ENCODE data around the gene UFC1. TPM values are rescaled to one million over a fixed set of nuclear protein-coding genes. Genes with fewer than 3 reads are reported as not detected.

UFC1 gene
- polyA plus RNA-seq, 1 donor (not counting 4 experiments of a cell fraction or from before 2014, with no cell fraction given) = 86.4 TPM

GRCh38 chr1:161182214-161182613, 28.4 kb downstream of the UFC1 start:
- H3K4me3 ChIP-seq (ENCODE audit: control insufficient read depth in 2 of 3, extremely low read depth in 1 of 3, insufficient read depth in 2 of 3, low read depth in 1 of 3, low read length in 3 of 3) = peak overlapping the region in 1 of 3 experiments; percentile 20
- peaks cover 18% of the 10 kb centered on the region for H3K4me1 ChIP-seq (ENCODE audit: control insufficient read depth, extremely low read depth, insufficient read depth, low read length)
- H4K20me1 ChIP-seq (ENCODE audit: control insufficient read depth, extremely low read depth, insufficient read depth, low read length) = no peaks in the 10 kb centered on the region
- H3K79me2 ChIP-seq (ENCODE audit: control insufficient read depth, insufficient read depth, low read length) = peaks cover under 1% of the 10 kb centered on the region
- no peaks in the 10 kb centered on the region for H3K27me3 ChIP-seq (ENCODE audit: control insufficient read depth, extremely low read depth, insufficient read depth, low read length)
- H3K9me3 ChIP-seq (ENCODE audit: control insufficient read depth, low read depth, low read length) = no peaks in the 10 kb centered on the region
- TF ChIP-seq CTCF (optimal IDR thresholded peaks at IDR 0.05 in 1 of 3, IDR thresholded peaks at IDR 0.05 in 1 of 3, conservative IDR thresholded peaks at IDR 0.05 in 1 of 3; ENCODE audit: extremely low read depth in 1 of 3, insufficient read depth in 2 of 3, low read length in 3 of 3) = no peak
- no peak for TF ChIP-seq EZH2 (IDR thresholded peaks at IDR 0.05; ENCODE audit: low read length)
- peak overlapping the region; percentile 42 for H2AFZ ChIP-seq (ENCODE audit: control insufficient read depth, low read length)
- H3K36me3 ChIP-seq (ENCODE audit: control insufficient read depth in 2 of 2, extremely low read depth in 1 of 2, insufficient read depth in 2 of 2, low read length in 2 of 2) = no peaks in the 10 kb centered on the region
- no peak for DNase-seq (ENCODE audit: low read depth, low spot score)
- dilution Hi-C loops (cut with MboI; ENCODE audit: extremely low pct_ligation_motif_present, low sequenced_read_pairs) = no loop called here
- H3K9me1 ChIP-seq (ENCODE audit: control insufficient read depth, extremely low read depth, insufficient read depth, low read length) = no peaks in the 10 kb centered on the region
- H3K9ac ChIP-seq (ENCODE audit: control insufficient read depth, extremely low read depth, insufficient read depth, low read length) = peak overlapping the region; percentile 9
- H3K4me2 ChIP-seq (ENCODE audit: control insufficient read depth, extremely low read depth, insufficient read depth, low read depth, low read length) = peak overlapping the region; percentile 73
- no peak for FAIRE-seq
- H3K27ac ChIP-seq (ENCODE audit: control insufficient read depth, insufficient read depth, low read length) = peak overlapping the region; percentile 82

- Histone ChIP-seq H3K9me3 (ENCODE audit: control insufficient read depth, low read depth, low read length) (no peaks in the 10 kb centered on the region), H3K9me1 (ENCODE audit: control insufficient read depth, extremely low read depth, insufficient read depth, low read length) (no peaks in the 10 kb centered on the region), H3K27ac (ENCODE audit: control insufficient read depth, insufficient read depth, low read length) (no peak overlapping the region), H3K27me3 (ENCODE audit: control insufficient read depth, extremely low read depth, insufficient read depth, low read length) (no peaks in the 10 kb centered on the region), H4K20me1 (ENCODE audit: control insufficient read depth, extremely low read depth, insufficient read depth, low read length) (no peaks in the 10 kb centered on the region), H3K9ac (ENCODE audit: control insufficient read depth, extremely low read depth, insufficient read depth, low read length) (no peak overlapping the region), H3K4me3 (ENCODE audit: control insufficient read depth in 2 of 3, extremely low read depth in 1 of 3, insufficient read depth in 2 of 3, low read depth in 1 of 3, low read length in 3 of 3) (no peak overlapping the region), H2AFZ (ENCODE audit: control insufficient read depth, low read length) (peak overlapping the region; percentile 52), H3K79me2 (ENCODE audit: control insufficient read depth, insufficient read depth, low read length) (no peaks in the 10 kb centered on the region), H3K36me3 (ENCODE audit: control insufficient read depth in 2 of 2, extremely low read depth in 1 of 2, insufficient read depth in 2 of 2, low read length in 2 of 2) (no peaks in the 10 kb centered on the region), H3K4me2 (ENCODE audit: control insufficient read depth, extremely low read depth, insufficient read depth, low read depth, low read length) (no peak overlapping the region), H3K4me1 (ENCODE audit: control insufficient read depth, extremely low read depth, insufficient read depth, low read length) (peaks cover 13% of the 10 kb centered on the region)
- dilution Hi-C loops (cut with MboI; ENCODE audit: extremely low pct_ligation_motif_present, low sequenced_read_pairs) = no loop called here
- DNase-seq (ENCODE audit: low read depth, low spot score) (no peak), FAIRE-seq (no peak)
- no peak for TF ChIP-seq EZH2 (IDR thresholded peaks at IDR 0.05; ENCODE audit: low read length)
- TF ChIP-seq CTCF (optimal IDR thresholded peaks at IDR 0.05 in 1 of 3, IDR thresholded peaks at IDR 0.05 in 1 of 3, conservative IDR thresholded peaks at IDR 0.05 in 1 of 3; ENCODE audit: extremely low read depth in 1 of 3, insufficient read depth in 2 of 3, low read length in 3 of 3) = no peak
Measured at GRCh38 chr1:161185282-161185682, 31.5 kb downstream of the UFC1 start.

All from keratinocyte (primary cell).